HuH-7.5 (cell line): Measurements from ENCODE around the gene ERFL.
"Not testable (repeated sequence)": the region's sequence is repeated elsewhere in the genome, so short reads cannot be mapped to it uniquely, and the experiment has no call there.

Experiments used
- DNase-seq: peaks from one replicate; pipeline ENCODE4 v3.0.0; 2011; ENCODE audit warnings: low spot score

The ERFL gene

DNA sequence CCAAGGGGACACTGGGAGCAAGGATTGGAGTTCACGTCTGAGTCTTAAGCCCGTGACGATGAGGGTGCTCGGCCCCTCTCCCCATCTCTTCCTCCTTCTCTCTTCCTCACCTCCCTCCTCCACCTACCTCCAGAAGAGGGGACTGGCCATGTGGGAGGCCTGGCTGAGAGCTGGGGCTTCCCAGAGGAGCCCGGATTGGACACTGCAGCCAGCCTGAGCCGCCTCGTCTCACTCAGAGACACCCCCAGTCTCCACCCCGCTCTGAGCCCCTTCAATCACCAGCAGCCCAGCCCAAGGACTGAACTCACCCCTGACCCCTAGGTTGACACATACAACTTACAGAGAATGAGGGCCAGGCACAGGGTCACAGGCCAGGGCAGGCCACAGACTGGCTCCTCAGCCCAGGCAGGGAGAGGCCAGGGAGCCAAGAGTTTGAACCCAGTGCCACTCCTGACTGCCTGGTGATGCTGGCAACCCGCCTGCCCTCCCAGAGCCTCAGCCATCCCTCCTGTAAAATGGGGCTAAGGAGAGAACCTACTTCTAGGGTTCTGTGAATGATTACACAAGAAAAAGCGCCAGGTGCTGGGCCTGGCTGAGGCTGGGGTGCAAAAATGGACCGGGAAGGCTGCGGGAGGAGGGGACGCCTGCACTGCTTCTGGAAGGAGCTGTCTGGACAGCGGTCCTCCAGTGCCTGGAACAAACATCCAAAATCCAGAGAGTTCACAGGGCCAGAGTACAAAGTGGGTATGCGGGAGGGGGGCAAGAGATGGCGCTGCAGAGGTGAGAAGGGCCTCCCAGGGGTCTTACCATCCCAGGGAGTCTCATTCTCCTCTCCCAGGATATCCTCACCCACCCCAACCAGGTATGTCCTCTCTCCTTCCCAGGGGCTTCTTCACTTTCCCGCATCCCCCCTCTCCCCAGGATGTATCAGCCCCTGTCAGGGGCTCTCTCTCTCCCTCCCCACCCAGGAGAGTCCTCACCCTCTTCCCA lies 50.0 kb downstream of the ERFL start:
- no peak for DNase-seq

DNA sequence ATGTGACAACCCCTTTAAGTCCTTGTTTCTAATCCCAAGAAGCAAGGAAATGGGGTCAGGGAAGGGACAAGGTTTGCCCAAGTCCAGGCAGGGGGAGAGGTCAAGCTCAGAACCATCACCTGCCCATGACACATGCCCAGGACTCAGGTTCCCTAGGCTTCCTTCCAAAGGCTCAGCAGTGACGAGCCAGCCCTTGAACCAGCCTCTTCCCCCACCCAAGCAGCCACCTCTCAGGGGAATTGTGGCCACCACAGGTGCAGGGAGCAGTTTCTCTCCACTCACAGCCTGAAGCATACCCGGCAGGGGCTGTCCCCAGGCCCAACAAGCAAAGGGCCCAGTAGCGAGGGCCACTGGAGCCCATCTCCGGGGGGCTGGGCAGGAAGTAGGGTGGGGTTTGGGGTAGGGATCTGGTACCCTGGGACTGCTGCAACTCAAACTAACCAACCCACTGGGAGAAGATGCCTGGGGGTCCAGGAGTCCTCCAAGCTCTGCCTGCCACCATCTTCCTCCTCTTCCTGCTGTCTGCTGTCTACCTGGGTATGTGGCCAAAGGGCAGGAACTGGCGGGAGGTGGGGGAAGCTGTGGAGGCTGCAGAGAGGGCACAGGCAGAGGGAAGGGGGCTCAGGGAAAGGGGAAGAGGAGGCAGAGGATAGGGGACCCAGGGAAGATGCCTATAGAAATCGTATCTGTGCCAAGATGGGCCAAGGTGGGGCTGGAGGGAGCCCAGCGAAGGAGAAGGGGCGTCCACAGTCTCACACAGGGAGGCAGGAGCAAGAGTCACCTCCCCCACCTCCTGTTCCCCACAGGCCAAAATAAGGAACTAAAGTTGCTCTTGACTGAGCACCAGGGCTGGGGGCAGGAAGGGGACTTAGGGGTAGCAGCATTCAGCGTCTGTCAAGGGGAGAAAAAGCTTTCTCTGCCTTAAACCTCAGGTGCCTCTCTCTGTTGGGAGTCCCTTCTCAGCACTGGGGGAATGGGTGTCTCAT lies 51.1 kb downstream of the ERFL start, which contains the start of gene CD79A:
CD79A (plus strand) TSS at position 433 of the 986 bp plus-strand sequence; CDS start at position 459, 26 bp downstream.
- no peak for DNase-seq

DNA sequence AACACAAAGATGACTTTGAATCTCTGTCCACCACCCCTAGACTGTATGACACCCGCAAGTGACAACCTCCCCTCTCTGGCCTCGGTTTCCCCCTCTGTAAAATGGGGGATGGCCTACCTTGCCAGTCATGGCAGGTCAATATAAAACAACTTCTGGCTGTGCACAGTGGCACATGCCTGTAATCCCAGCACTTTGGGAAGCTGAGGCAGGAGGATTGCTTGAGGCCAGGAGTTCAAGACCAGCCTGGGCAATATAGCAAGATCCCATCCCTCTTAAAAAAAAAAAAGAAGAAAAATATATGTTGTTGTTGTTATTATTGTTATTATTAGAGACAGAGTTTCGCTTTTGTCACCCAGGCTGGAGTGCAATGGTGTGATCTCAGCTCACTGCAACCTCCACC lies 52.3 kb downstream of the ERFL start:
- DNase-seq, result not testable (repeated sequence)

DNA sequence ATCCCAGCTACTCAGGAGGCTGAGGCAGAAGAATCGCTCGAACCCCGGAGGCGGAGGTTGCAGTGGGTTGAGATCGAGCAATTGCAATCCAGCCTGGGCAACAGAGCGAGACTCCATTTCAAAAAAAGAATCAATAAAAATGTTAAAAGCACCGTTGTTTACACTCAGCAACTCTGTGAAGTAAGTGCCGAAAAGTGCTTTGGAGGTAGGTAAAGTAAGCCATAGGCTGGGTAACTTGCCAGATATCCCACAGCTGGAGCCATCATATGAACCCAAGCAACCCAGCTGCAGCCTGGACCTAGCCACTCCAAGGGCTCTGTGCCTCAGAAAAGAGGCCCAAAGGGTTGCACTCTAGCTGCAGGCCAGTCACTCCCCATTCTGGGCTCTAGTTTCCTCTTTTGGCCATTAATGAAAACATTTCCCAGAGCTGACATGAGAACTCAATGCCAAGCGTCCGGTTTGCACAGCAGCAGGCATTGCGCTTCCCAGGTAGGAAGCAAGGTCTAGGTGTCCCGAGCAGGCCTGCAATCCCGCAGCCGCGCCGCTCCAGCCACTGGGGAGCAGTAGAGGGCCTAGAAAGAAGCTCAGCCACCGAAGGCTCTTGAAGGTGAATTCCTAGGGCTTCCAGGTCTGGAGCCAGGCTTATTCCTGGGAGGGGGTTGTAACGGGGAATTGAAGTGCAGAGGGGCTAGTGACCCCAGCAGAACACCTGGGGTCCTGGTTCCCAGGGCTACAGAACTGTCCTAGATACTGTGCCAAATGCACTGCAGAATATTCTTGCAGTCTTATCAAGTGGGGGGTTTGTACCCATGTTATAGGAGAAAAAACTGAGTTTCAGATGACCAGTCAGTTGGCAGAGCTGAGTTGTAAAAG lies 55.2 kb downstream of the ERFL start:
- DNase-seq, result peak; percentile 76

DNA sequence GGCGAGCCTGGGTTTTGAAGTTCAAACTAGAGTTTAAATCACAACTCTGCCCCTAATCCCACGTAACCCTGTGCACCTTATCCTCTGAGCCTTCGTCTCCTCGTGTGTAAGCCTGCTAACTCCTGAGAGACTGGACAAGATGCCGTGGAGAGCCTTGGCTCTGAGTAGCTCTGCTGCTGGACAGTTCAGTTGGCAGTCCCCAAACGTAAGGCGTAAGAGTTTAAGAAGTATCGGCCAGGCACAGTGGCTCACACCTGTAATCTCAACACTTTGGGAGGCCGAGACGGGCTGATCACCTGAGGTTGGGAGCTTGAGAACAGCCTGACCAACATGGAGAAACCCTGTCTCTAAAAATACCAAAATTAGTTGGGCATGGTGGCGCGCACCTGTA lies 55.9 kb downstream of the ERFL start:
- no peak for DNase-seq

DNA sequence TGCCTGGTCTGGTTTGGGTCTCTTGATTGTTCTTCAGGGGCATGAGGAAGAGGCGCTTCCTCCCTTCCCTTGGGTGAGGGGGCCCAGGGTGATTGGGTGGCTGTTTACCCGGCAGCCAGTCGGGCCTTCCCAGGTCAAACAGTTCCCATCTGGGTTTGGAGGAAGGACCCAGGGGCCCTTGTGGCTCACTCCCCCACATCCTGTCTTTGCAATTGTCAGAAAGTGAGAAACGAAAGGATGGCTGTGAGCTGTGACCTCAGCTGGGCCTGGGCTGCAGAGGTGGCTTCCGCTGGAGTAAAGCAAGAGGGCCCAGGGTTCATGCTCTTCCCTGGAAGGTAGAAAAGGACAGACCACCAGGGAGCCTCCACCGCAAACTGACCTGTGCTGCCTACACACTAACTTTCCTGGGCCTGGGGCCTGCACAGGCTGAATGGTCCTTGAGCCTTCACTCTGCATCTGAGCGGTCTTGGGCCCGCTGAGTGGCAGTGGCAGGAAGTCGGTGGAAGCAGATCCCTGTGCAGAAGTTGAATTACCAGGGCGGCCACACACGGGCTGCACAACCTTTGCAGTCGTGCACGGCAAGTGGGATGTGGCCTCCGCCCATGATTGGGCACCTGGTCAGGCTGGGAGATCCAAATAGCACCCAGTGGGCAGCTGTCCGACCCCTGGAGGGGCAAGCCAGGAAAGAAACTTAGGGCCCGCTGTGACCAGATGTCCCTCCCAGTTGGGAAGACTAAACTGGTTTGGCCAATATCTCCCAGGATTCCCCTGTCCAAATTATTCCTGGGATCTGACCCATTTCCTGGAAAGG lies 56.5 kb downstream of the ERFL start:
- no peak for DNase-seq

DNA sequence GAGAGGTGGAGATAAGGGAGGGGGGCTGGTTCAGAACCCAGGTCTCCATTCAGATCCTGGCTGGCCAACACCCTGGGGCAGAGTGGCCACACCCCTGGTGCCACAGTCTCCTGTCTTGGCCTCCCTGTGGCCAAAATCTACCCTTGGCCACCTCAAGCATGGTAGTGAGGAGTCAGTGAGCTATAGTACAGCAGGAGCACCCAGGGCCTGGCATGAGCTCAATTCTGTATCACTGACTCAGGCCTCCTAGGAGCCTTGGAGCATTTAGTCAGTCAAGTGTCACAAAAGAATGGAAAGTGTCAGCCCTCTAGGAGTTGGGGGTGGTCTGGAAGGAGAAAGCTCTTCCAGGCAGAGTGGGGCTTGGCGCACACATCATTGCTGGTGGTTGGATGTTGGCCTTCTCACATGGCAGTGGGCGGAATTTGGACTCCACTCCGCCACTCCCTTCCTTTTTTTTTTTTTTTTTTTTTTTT lies 57.8 kb downstream of the ERFL start:
- no peak for DNase-seq

DNA sequence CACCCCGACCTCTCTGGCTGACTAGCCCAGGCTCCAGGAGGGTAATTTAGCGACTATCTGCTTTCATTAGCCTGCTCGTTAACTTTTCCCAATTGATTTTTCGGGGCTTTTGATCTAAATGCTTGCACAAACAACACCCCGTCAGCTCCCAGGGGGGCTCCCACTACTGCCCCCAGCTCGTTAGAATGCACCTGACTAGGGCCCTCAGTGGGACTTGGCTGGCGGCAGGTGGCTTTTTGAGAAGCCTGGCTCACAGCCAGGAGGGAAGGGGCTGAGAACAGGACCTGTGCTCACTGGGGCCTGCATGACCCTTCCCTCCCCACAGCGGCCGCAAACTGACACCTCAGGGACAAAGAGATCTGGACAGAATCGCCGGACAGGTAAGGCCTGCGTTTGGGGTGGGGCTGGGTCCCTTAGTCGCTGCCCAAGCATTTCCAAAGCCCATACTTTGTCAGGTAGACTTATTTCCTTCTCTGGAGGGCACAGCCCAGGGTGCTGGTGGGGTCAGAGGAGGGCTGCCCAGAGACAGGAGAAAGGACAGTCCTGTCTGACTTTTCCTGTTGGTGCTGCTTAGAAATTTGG lies 58.8 kb downstream of the ERFL start:
- DNase-seq, result no peak

DNA sequence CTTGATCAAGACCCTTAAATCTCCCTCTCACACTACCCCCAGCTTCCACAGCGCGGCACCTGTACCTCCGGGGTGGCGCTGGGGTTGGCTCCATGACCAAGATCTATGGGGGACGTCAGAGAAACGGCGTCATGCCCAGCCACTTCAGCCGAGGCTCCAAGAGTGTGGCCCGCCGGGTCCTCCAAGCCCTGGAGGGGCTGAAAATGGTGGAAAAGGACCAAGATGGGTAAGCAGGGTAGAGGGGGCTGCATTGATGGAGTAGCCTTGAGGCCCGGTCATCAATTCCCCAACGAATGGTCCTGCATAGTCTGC lies 59.3 kb downstream of the ERFL start:
- no peak for DNase-seq

DNA sequence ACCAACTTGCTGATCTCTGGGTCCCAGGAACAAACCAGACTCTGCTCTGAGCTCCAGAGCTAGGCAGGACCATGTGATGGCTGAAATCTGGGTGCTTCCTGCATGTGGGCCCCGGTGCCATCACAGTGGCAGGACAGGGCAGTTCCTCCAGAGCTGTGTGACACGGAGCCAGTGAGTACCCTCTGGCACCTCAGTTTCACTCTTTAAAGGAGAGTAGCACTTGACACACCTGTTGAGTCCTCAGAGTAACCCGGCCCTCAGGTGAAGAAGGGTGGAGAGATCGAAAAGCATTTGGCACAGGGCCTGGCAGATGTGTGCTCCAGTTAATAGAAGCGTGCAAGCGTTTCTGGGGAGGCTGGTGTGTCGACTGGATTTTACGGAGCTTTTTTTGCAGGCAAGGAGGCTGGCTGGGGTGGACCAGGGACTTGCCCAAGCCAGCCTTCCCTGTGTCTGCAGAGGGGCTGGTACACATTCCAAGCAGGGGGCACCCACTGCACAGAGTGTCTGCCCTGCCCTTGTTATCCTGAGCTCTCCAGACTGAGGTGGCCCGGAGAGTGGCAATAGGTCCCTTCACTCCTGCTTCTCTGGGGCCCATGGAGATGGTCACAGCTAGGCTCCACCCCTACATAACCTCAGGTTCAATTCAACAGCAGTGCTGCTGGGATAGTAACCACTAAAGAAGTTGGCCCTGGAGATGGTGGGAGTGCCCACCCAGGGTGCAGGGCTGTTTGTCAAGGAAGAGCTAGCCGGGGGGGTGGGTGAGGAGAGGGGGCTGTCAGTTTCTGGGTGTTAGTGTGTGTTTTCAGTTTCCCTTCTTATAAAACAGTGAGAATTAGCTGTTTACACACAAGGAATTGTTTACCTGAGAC lies 59.9 kb downstream of the ERFL start:
- DNase-seq, result no peak

DNA sequence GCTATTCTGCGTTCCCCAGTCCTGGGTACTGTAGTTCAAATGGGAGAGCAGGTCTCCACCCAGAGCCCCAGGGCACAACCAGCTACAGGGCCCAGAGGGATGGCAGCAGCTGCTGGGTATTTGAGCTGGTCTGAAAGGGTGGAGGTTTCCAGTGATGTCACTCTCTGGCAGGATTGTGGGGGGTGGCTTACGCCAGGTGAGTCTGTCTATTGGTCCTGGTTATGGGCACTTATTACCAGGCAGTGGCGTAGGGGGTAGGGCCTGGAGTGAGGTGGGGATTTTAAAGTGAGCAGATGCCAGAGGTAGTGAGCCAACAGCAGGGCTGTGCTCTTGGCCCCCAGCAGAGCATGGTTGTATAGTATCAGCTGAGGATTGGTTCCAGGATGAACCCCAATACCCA lies 62.0 kb downstream of the ERFL start:
- DNase-seq, result no peak

DNA sequence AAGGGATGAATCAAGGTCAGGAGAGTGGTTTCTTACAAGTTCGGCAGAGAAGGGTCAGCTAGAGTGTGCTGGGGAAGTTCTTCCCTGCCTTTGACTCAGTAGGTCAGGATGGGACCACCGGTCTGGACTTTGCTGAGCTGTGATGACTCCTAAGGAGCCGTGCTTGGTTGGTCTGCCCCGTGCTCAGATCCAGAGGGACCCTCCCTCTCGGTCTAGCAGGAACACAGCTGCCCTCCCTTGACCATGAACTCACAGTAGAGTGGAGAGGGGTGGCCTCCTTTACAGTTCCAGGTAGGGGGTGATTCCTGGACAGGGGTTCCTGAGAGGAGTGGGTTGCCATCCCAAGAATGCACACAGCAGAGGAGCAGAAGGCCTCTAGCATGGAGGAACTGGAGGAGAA lies 63.9 kb downstream of the ERFL start:
- DNase-seq, result no peak

DNA sequence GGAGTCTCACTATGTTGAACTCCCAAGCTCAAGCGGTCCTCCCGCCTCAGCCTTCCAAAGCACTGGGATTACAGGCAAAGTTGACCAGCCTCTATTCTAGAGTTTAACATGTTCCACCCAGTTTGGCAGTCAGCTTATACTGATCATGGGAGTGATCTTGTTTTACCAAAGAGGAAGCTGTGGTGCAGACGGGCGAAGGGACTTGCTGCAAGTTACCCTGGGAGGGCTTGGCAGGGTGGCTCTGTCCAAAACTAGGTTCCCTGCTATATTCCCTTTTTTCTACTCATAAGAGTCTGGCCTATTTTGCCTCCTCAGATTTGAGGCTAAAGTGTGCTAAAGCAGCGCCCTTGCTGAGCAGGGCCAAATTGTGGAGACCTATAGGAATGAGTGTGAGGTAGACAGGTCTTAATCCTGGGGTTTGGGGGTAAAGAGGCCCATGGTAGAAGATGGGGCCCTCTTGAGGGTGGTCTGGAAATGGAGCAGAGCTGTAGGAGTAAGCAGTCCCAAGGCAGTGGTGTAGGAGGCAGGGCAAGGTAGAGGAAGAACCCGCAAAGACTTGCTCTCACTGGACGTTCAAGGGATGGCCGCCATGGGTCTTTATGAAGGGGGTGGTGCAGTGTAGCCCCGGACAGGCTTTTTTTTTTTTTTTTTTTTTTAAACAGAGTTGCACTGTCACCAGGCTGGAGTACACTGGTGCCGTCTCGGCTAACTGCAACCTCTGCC lies 64.9 kb downstream of the ERFL start:
- DNase-seq, result no peak

DNA sequence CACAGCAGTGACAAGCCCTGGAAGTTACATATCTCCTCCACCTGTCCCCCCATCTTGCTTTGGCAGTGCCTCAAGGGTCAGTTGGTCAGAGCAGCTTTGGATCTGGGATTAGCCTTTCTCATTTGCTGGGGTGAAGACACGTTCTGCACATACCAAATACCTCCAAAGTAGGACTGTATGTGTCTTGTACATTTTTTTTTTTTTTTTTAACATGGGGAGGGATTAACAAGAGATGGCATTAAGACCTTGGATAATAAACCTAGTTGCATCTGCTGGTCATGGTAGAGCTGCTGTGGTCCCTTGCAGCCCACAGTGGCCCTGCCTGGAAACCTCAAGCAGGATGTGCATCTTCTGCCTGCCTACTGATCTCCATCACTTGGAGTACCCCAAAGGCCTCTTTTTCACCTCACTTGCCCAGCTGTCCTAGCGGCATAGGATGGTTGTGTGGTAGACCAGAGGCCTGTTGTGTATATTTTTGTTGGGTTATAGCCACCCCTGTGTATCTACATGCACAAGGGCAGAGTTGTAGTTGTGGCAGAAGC lies 65.7 kb downstream of the ERFL start:
- no peak for DNase-seq

DNA sequence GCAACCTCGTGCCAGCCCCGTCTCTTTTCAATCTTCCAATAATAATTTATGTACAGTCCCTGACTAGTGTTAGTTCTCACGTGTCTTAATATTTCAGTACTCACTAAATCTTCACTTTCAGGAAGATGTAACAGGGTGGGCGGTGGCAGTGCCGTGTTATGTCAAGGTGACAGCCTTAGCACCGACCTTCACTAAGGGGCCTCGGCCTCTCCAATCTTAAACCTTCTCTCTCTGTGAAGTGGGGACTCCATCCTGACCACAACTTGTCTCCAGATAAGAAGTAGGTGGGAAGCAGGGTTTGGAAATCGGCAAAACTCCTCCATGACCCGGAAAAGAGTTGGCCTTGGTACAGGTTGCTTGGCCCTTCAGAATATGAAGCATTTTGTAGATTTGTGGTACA lies 66.4 kb downstream of the ERFL start:
- no peak for DNase-seq

DNA sequence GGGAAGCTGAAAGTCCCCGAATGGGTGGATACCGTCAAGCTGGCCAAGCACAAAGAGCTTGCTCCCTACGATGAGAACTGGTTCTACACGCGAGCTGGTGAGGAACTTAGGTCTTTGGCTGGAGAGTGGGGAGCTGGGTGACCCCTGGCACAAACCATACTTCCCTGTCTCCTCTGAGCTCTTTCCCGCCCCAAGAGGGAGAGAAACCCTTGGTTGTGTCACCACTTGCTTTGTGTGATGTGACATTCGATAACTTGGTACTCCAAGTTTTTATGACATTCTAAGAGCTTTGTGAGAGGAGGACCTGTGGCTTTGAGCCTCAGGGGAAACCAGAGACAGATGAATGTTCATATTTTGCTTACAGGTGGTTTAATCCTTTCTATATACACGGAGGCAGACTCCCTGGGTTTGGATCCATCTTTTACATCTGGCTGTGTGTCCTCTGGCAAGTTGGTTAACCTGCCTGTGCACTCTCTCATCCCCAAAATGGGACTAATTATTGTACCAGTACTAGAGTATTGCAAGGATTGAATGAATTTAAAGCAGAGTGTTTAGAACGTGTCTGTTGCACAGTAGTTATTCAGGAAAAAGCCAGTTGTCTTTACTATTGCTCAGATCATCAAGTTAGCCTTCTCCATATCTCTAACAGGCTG lies 67.0 kb downstream of the ERFL start:
- no peak for DNase-seq

DNA sequence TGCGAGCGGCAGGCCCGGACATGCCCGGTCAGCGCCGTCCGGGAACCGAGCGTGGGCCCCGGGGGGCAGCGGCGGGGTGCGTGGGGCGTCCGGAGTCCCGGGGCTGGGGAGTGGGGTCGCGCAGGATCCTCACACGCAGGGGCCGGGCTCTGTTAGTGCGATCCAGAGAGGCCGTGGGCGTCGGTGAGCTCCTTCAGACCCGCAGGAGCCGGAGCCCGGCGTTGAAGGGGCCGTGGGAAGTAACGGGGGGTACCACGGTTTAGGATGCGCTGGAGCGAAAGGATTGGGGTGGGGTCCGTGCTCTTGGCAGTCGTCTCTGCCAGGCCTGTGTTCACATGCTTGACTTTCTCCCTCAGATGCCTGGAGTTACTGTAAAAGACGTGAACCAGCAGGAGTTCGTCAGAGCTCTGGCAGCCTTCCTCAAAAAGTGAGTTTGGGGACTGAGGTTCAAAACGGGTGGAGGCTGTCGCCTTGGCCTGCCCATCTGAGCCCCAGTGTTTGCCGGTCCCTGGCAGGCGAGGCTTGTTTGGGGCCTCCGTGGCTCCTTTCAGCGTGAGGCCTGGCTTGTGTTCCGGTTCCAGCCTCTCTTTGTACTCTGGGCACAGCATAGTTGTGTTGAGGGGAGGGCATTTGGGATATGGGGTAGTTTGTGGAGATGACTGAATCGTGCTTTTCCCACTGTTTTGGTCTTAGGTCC lies 67.7 kb downstream of the ERFL start:
- DNase-seq, result no peak
